A549 (cell line): Measurements from ENCODE around the gene ANO6. TPM values are rescaled to one million over a fixed set of nuclear protein-coding genes. Genes with fewer than 3 reads are reported as not detected.

ENCODE experiments used
- ATAC-seq, 2 experiments: fragments of 200-7000 bp in 1 of 2; fragments of >200 bp in 1 of 2; cut with Nextera tagmentation in 1 of 2; cut with Tn5 transposase in 1 of 2; 3 replicates each; pipeline versions ENCODE4 v1.8.0 to v1.9.1; 2018 to 2020; ENCODE audit warnings: mild to moderate bottlenecking in 1 of 2, moderate library complexity in 1 of 2
- CTCF ChIA-PET: fragments of 300-600 bp; sonication (Branson Sonifier 250); formaldehyde crosslinking; extraction: SDS; loops from one replicate; lab custom pipeline; 2021; ENCODE audit warnings: antibody characterized with exemption, inconsistent platforms; lab: Yijun Ruan, JAX
- POLR2A ChIA-PET: fragments of 350-600 bp; formaldehyde crosslinking; extraction: SDS; loops from one replicate; lab custom pipeline; 2021; ENCODE audit warnings: antibody characterized with exemption, inconsistent platforms; lab: Yijun Ruan, JAX
- DNase-seq, 2 experiments: peaks; one replicate each; pipeline versions ENCODE4 v3.0.0 to v3.0.0-alpha.2; 2011 to 2016; ENCODE audit warnings: low read depth in 1 of 2, low spot score in 1 of 2
- FAIRE-seq: peaks from 2 replicates; lab custom pipeline; 2011; peaks lifted over from hg19 to GRCh38; lab: Jason Lieb, UNC
- H3K27ac ChIP-seq, 2 experiments: fragments of >200 bp; sonication (Bioruptor Twin); formaldehyde crosslinking; 3 replicates each; pipeline ENCODE4 v1.5.1; 2016 to 2017
- H3K4me1 ChIP-seq: fragments of >200 bp; sonication (Bioruptor Twin); formaldehyde crosslinking; 3 replicates; pipeline ENCODE4 v1.6.1; 2016
- H3K4me2 ChIP-seq: fragments of >200 bp; sonication (Bioruptor Twin); formaldehyde crosslinking; 3 replicates; pipeline ENCODE4 v1.6.1; 2016
- H3K4me3 ChIP-seq: fragments of >200 bp; sonication (Bioruptor Twin); formaldehyde crosslinking; 3 replicates; pipeline ENCODE4 v1.5.1; 2016
- H3K9me3 ChIP-seq: fragments of >200 bp; sonication (Bioruptor Twin); formaldehyde crosslinking; 3 replicates; pipeline ENCODE4 v1.6.1; 2016
- CHD4 ChIP-seq: fragments of 200-600 bp; sonication (generic); IDR thresholded peaks from 2 replicates; pipeline ENCODE4 v1.6.1; 2016; ENCODE audit warnings: antibody characterized with exemption, mild to moderate bottlenecking, borderline replicate concordance
- EHF ChIP-seq: fragments of 250-450 bp; sonication (Bioruptor Pico); IDR thresholded peaks from 2 replicates; pipeline ENCODE4 v1.5.0; 2020; ENCODE audit warnings: mild to moderate bottlenecking
- EHMT2 ChIP-seq: fragments of 200-600 bp; sonication (generic); IDR thresholded peaks from 2 replicates; pipeline ENCODE4 v1.6.1; 2016; ENCODE audit warnings: antibody characterized with exemption, low read depth, mild to moderate bottlenecking, moderate library complexity
- EP300 ChIP-seq, 2 experiments: fragments of >200 bp; sonication (Bioruptor Twin); formaldehyde crosslinking; IDR thresholded peaks; 2 replicates in 1 of 2; 3 replicates in 1 of 2; pipeline ENCODE4 v1.6.1; 2016 to 2017
- FOSB ChIP-seq: fragments of 250-450 bp; sonication (Bioruptor Pico); IDR thresholded peaks from 2 replicates; pipeline ENCODE4 v1.5.0; 2020; ENCODE audit warnings: mild to moderate bottlenecking, moderate library complexity
- FOSL2 ChIP-seq, 2 experiments: fragments of 450-650 bp in 1 of 2; fragments of >200 bp in 1 of 2; sonication (Bioruptor Twin) in 1 of 2; formaldehyde crosslinking; IDR thresholded peaks; 2 replicates each; pipeline versions ENCODE4 v1.5.0 to v1.6.1; 2016 to 2020; ENCODE audit warnings: mild to moderate bottlenecking in 1 of 2, moderate library complexity in 1 of 2
- GATA3 ChIP-seq: IDR thresholded peaks from 2 replicates; pipeline ENCODE4 v1.6.1; 2012; ENCODE audit warnings: borderline replicate concordance
- HOXA7 ChIP-seq: fragments of 250-450 bp; sonication (Bioruptor Pico); IDR thresholded peaks from 2 replicates; pipeline ENCODE4 v1.5.0; 2020; ENCODE audit warnings: mild to moderate bottlenecking, moderate library complexity
- HOXB5 ChIP-seq: fragments of 250-450 bp; sonication (Bioruptor Pico); IDR thresholded peaks from 2 replicates; pipeline ENCODE4 v1.5.0; 2020; ENCODE audit warnings: mild to moderate bottlenecking, moderate library complexity
- JUNB ChIP-seq: fragments of >200 bp; sonication (Bioruptor Twin); formaldehyde crosslinking; IDR thresholded peaks from 2 replicates; pipeline ENCODE4 v1.6.1; 2016
- KDM5A ChIP-seq: fragments of 200-600 bp; sonication (generic); IDR thresholded peaks from 2 replicates; pipeline ENCODE4 v1.6.1; 2016; ENCODE audit warnings: antibody characterized with exemption, mild to moderate bottlenecking
- MAZ ChIP-seq: fragments of 150-350 bp; IDR thresholded peaks from 2 replicates; pipeline ENCODE4 v1.6.1; 2014; ENCODE audit warnings: antibody characterized with exemption, low read depth, low read length, borderline replicate concordance
- NPAS2 ChIP-seq: fragments of 250-450 bp; sonication (Bioruptor Pico); IDR thresholded peaks from 2 replicates; pipeline ENCODE4 v1.8.0; 2022; ENCODE audit warnings: mild to moderate bottlenecking, moderate library complexity, borderline replicate concordance
- NR3C1 ChIP-seq: fragments of >200 bp; sonication (Bioruptor Twin); formaldehyde crosslinking; IDR thresholded peaks from 3 replicates; pipeline ENCODE4 v1.6.1; 2017
- PHF8 ChIP-seq: fragments of 200-600 bp; sonication (generic); IDR thresholded peaks from 2 replicates; pipeline ENCODE4 v1.6.1; 2016; ENCODE audit warnings: low read depth, mild to moderate bottlenecking, antibody characterized with exemption, moderate library complexity, borderline replicate concordance
- POLR2A ChIP-seq: IDR thresholded peaks from 2 replicates; pipeline ENCODE4 v1.6.1; 2012; ENCODE audit warnings: mild to moderate bottlenecking, low read length
- RAD21 ChIP-seq, 2 experiments: fragments of >200 bp in 1 of 2; sonication (Bioruptor Twin) in 1 of 2; formaldehyde crosslinking in 1 of 2; IDR thresholded peaks in 1 of 2; conservative IDR thresholded peaks in 1 of 2; 2 replicates in 1 of 2; 3 replicates in 1 of 2; pipeline ENCODE4 v1.6.1; 2012 to 2018; ENCODE audit warnings: inconsistent platforms in 1 of 2
- RFX5 ChIP-seq: fragments of 450-650 bp; IDR thresholded peaks from 2 replicates; pipeline ENCODE4 v1.7.1; 2014; ENCODE audit warnings: antibody characterized with exemption, mild to moderate bottlenecking, moderate library complexity
- RNF2 ChIP-seq: fragments of 200-600 bp; sonication (generic); IDR thresholded peaks from 2 replicates; pipeline ENCODE4 v1.6.1; 2016; ENCODE audit warnings: low read depth, mild to moderate bottlenecking, antibody characterized with exemption, moderate library complexity, borderline replicate concordance
- WGBS: methylation state at CpG from one replicate; pipeline ENCODE4 v1.1.6; 2017; ENCODE audit errors: missing lambda C conversion rate; 5-methylcytosine and 5-hydroxymethylcytosine counted together
- polyA plus RNA-seq, 4 experiments: library from polyadenylated mRNA; depleted of rRNA in 3 of 4; stranded (reverse); fragments of >200 nt; fragmentation: RNase III in 1 of 4; extraction: RNeasy Plus Mini Kit Qiagen cat#74134 plus additional on column Dnase treatment in 1 of 4; gene quantifications; 2 replicates in 3 of 4; 3 replicates in 1 of 4; pipeline ENCODE4 v1.2.3, GENCODE V29; 2011 to 2017
- TF ChIP-seq, protein P1 (sequence below): fragments of 450-650 bp; IDR thresholded peaks from 2 replicates; pipeline ENCODE4 v1.6.1; 2014; ENCODE audit warnings: antibody characterized with exemption
- TF ChIP-seq, protein P2 (sequence below): IDR thresholded peaks from 2 replicates; pipeline ENCODE4 v1.6.1; 2012
- TF ChIP-seq, protein P3 (sequence below): fragments of 250-450 bp; sonication (Bioruptor Pico); IDR thresholded peaks from 2 replicates; pipeline ENCODE4 v1.5.0; 2021; ENCODE audit warnings: mild to moderate bottlenecking, moderate library complexity, borderline replicate concordance
- TF ChIP-seq, protein P4 (sequence below): fragments of >200 bp; sonication (Bioruptor Twin); formaldehyde crosslinking; IDR thresholded peaks from 3 replicates; pipeline ENCODE4 v1.6.1; 2016
- TF ChIP-seq, protein P5 (sequence below): IDR thresholded peaks from 2 replicates; pipeline ENCODE4 v1.6.1; 2012

Gene ANO6
- polyA plus RNA-seq, 2 of the 4 experiments (the other 2 are of a cell fraction) = 41.7 to 80.0 TPM

DNA sequence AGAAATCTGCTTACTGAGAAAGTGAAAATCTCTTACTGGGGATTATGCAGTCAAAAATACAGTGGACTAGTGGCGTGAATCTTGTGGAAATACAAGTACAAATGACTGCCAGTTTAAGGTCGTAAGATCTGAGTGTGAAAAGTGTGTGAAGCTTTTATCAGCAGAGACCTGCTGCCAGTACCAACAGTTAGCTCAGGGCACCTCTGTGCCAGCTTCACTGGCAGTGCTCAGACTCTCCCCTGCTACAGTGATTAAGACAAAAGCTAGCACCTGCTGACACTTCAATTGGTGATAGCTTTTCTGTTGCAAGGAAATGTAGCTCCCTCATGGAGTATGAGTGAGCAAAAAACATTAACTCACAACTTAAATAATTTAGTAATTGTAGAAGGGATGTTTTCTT, 185.1 kb downstream of the ANO6 start:
- ATAC-seq (0 out of 6 replicates have a peak, but pooled peaks of 1 of the 2 experiments have one; percentile 30), FAIRE-seq (no peak), DNase-seq (no peak)
- H3K4me3 ChIP-seq = no peak overlapping the region
- TF ChIP-seq, protein P1, sequence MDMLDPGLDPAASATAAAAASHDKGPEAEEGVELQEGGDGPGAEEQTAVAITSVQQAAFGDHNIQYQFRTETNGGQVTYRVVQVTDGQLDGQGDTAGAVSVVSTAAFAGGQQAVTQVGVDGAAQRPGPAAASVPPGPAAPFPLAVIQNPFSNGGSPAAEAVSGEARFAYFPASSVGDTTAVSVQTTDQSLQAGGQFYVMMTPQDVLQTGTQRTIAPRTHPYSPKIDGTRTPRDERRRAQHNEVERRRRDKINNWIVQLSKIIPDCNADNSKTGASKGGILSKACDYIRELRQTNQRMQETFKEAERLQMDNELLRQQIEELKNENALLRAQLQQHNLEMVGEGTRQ = no peak
- TF ChIP-seq, protein P2, sequence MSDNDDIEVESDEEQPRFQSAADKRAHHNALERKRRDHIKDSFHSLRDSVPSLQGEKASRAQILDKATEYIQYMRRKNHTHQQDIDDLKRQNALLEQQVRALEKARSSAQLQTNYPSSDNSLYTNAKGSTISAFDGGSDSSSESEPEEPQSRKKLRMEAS = no peak
- TF ChIP-seq PHF8 (no peak), RFX5 (no peak), RAD21 (conservative IDR thresholded peaks at IDR 0.05 in 1 of 2, IDR thresholded peaks at IDR 0.05 in 1 of 2) (no peak)
- TF ChIP-seq, protein P3, sequence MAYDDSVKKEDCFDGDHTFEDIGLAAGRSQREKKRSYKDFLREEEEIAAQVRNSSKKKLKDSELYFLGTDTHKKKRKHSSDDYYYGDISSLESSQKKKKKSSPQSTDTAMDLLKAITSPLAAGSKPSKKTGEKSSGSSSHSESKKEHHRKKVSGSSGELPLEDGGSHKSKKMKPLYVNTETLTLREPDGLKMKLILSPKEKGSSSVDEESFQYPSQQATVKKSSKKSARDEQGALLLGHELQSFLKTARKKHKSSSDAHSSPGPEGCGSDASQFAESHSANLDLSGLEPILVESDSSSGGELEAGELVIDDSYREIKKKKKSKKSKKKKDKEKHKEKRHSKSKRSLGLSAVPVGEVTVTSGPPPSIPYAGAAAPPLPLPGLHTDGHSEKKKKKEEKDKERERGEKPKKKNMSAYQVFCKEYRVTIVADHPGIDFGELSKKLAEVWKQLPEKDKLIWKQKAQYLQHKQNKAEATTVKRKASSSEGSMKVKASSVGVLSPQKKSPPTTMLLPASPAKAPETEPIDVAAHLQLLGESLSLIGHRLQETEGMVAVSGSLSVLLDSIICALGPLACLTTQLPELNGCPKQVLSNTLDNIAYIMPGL = no peak
- POLR2A ChIA-PET = no interaction called here
- WGBS = 90% methylated on average over 2 of the region's 2 CpGs
- CTCF ChIA-PET = interaction anchor here (1.9 kb wide), 1 partner anchor 186 kb away, joined by 4 read pairs; the partner anchor contains the start of gene ANO6
- H3K4me1 ChIP-seq = no peaks in the 10 kb centered on the region
- no peak overlapping the region for H3K27ac ChIP-seq
- no peaks in the 10 kb centered on the region for H3K9me3 ChIP-seq
- no peak overlapping the region for H3K4me2 ChIP-seq

DNA sequence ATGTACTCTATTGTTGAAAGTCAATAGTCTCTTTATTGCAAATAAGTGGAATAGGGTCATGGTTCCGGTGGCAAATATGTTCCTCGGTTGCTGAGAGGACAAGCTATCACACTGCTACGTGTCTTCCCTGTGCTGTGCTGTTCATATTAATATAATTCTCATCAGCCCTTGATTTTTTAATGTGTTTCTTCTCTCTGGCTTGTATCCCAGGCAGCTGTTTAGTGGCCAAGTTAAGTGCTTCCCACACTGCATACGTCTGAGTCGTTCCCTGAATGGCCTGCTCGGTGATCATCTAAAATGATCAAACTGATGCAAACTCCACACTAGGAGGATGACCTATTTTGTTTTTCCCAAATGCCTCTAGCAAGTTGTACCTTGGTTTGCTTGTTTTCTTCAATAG, 186.4 kb downstream of the ANO6 start:
- 93% methylated on average over 6 of the region's 6 CpGs for WGBS
- TF ChIP-seq RNF2 = no peak
- no peak for TF ChIP-seq JUNB
- no peak for TF ChIP-seq NR3C1
- TF ChIP-seq, all 56 proteins: peak for 0
- Histone ChIP-seq H3K9me3 (no peaks in the 10 kb centered on the region), H3K4me2 (no peak overlapping the region), H3K27ac (no peak overlapping the region), H3K4me3 (no peak overlapping the region), H3K4me1 (no peaks in the 10 kb centered on the region)
- FAIRE-seq (no peak), ATAC-seq (no peak), DNase-seq (no peak)
- CTCF ChIA-PET = interaction anchor here (1.0 kb wide), 1 partner anchor 106 kb away, joined by 3 read pairs; no protein-coding TSS in a partner anchor
- POLR2A ChIA-PET = no interaction called here

DNA sequence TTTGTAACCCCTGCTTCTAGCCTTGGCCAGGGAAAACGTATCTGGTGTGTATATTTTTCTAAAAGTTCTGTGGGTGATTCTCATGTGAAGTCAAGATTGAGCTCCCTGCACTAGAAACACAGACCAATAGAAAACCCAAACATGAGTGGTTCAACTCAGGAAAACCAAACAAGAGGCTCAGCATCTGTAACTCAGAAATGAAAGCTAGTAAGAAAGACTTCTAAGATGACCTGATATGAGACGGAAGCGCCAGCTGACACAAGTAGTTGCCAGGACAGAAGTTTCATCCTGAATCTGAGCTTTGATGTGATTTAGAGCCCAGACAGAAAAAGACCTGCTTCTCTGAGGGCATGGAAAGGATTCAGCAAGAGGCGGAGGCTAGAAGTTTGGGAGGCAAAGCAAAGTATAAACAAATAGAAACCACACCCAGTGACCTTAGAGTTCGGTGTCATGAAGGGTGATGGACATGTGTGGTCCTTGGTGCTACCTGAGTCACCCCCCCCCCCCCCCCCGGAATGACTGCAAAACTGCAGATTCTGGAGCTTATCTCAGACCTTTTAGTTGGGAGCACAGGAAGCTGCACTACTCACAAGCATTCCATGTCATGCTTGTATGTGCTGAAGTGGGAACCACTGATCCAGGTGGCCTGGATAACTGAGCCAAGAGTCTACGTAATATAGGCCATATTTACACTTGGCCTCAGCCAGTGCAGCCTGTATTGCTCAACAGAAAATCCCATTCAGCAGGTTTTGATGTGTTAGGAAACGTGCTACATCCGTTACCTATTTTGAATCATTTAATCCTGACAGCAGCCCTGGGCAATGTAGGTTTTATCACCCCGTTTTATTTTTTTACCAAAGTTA, 191.3 kb downstream of the ANO6 start:
- TF ChIP-seq NPAS2 (CRISPR knock-in tag) (no peak), RAD21 (conservative IDR thresholded peaks at IDR 0.05 in 1 of 2, IDR thresholded peaks at IDR 0.05 in 1 of 2) (no peak), HOXA7 (CRISPR knock-in tag) (no peak), EHF (no peak), GATA3 (no peak), FOSB (CRISPR knock-in tag) (no peak), MAZ (no peak), HOXB5 (CRISPR knock-in tag) (no peak), EHMT2 (no peak), POLR2A (no peak), EP300 (IDR thresholded peaks at IDR 0.05) (no peak), KDM5A (no peak), FOSL2 (IDR thresholded peaks at IDR 0.05) (no peak), FOSL2 (CRISPR knock-in tag; IDR thresholded peaks at IDR 0.05) (no peak), CHD4 (no peak)
- TF ChIP-seq, protein P4, sequence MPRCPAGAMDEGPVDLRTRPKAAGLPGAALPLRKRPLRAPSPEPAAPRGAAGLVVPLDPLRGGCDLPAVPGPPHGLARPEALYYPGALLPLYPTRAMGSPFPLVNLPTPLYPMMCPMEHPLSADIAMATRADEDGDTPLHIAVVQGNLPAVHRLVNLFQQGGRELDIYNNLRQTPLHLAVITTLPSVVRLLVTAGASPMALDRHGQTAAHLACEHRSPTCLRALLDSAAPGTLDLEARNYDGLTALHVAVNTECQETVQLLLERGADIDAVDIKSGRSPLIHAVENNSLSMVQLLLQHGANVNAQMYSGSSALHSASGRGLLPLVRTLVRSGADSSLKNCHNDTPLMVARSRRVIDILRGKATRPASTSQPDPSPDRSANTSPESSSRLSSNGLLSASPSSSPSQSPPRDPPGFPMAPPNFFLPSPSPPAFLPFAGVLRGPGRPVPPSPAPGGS = no peak
- TF ChIP-seq, protein P5, sequence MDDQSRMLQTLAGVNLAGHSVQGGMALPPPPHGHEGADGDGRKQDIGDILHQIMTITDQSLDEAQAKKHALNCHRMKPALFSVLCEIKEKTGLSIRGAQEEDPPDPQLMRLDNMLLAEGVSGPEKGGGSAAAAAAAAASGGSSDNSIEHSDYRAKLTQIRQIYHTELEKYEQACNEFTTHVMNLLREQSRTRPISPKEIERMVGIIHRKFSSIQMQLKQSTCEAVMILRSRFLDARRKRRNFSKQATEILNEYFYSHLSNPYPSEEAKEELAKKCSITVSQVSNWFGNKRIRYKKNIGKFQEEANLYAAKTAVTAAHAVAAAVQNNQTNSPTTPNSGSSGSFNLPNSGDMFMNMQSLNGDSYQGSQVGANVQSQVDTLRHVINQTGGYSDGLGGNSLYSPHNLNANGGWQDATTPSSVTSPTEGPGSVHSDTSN = no peak
- TF ChIP-seq, protein P3 = no peak
- Histone ChIP-seq H3K9me3 (no peaks in the 10 kb centered on the region), H3K4me1 (no peaks in the 10 kb centered on the region), H3K4me2 (no peak overlapping the region), H3K27ac (no peak overlapping the region), H3K4me3 (no peak overlapping the region)
- DNase-seq (no peak), FAIRE-seq (no peak), ATAC-seq (no peak)
- ChIA-PET POLR2A (interaction anchor here (0.6 kb wide), 2 partner anchors 192 to 196 kb away, joined by 4 to 5 read pairs; no protein-coding TSS in a partner anchor), CTCF (interaction anchor here (0.6 to 1.5 kb wide), 3 partner anchors 9 to 275 kb away, joined by 3 read pairs; no protein-coding TSS in a partner anchor)
- WGBS = 84% methylated on average over 10 of the region's 10 CpGs
